ENCODE measurements around the gene ZKSCAN1. TPM values are rescaled to one million over a fixed set of nuclear protein-coding genes. Genes with fewer than 3 reads are reported as not detected.

Gene ZKSCAN1
- total RNA-seq, 1 donor from 2014 or later = 70.8 TPM

DNA sequence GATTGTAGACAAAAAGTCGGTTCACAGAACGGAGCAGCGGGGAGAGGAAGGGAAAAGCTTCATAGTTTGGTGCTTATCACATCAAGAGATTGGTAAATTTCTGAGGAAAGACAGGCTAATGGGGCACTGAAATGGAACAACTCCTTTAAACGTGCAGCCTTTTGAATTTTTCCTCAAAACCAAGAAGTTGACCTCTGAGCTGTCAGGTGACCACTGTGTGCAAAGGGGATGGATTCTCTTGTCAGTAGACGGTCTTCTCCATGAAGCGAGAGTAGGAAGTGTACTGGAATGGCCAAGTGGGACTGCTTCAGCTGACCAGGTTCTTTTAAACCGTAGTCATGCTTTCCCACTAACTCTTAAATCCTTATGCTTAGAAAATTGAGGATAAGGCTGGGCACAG is 22.9 kb downstream of the ZKSCAN1 start:
- no peak for DNase-seq (ENCODE audit: low read depth)

DNA sequence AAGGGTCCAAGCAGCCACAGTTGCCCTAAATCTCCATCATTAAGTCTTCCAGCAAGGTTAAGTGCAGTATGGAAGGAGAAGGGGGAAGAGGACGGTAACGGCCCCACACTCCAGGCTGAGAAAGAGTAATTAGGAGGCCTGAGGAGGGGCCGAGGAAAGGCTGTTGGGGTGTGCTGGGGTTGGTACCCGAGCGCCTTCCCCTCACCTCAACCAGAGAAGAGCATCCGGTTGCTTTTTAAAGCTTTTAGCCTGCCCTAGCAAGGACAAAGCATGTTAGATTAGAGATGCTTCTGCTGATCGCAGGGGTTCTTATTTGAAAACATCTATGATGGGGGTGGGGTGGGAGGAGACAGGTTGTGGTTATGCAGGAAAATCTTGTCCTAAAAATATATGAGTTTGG is 25.2 kb downstream of the ZKSCAN1 start:
- no peak for DNase-seq (ENCODE audit: low read depth)

DNA sequence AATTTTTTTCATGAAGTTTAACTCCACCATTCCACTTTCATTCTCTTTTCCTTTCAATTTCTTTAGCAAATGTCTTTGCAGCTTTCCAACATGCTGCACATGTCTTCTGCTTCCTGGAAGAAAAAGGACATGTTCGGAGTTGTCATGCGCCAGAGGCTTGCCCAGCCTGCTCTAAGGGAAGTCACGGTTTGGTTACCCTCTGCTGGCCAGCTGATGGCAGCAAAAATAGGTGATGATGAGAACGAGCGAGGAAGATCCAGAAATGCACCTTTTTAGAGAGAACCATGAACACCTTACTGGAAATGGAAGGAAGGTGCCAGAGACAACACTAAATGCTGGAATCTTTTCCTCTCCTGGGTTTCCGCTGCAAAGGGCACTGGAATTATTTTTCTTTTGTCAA is 29.3 kb downstream of the ZKSCAN1 start:
- DNase-seq (ENCODE audit: low read depth) = peak; percentile 21

DNA sequence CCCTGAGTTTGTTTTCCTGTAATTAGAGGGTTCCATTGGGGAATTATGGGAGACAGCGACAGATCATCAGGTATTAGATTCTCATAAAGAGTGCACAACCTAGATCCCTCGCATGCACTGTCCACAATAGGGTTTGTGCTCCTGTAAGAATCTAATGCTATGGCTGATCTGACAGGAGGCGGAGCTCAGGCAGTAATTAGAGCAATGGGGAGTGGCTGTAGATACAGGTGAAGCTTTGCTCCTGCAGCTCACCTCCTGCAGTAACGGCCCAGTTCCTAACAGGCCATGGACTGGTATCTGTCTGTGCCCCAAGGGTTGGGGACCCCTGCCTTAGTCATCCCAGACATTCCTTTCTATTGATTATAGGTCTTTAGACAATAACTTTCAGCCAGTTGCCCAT is 33.3 kb downstream of the ZKSCAN1 start:
- no peak for DNase-seq (ENCODE audit: low read depth)

DNA sequence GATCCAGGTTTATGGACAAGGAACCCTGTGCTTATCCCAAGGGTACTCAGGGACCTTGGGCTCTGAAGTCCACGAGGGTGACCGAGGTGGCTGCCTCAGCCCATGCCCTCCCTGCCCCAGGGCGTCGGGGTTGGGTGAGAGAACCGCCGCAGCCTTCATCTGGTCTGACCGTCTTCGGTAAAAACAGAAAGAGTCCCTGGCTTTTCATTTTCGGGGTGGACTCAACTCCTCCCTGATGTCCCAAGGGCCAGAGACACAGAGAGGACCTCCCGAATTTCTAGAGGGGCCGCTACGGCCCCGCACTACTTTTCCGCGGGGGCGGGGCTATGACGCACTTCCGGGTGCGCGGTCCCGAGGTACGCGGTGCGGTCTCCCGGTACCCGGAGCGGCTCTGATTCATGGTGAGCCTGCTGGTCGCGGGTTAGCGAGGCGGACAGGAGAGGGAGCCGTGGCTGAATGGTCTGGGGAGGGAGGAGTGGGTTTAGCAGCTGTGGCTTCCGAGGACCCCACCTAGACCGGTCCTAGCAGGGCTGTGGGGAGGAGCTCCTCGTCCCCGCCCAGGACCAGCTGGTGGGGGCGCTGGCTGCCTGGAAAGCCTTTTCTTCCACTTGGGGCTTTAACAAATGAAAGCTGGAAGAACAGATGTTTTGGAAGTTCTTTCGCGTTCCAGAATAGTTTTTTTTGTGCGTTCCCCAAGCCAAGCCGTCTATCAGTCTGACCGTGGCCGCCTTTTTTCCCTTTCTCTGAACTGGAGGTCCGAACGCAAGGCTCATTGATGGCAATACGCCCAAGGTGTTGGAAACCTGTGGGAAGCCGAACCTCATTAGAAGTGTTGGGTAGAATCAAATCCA is 34.3 kb downstream of the ZKSCAN1 start, which contains the start of gene ZSCAN21:
Gene ZSCAN21 (plus strand): TSS at position 334 of the 851 bp plus-strand sequence. CDS start 7,233 bp downstream, outside the sequence.
- DNase-seq (ENCODE audit: low read depth) = peak; percentile 67

DNA sequence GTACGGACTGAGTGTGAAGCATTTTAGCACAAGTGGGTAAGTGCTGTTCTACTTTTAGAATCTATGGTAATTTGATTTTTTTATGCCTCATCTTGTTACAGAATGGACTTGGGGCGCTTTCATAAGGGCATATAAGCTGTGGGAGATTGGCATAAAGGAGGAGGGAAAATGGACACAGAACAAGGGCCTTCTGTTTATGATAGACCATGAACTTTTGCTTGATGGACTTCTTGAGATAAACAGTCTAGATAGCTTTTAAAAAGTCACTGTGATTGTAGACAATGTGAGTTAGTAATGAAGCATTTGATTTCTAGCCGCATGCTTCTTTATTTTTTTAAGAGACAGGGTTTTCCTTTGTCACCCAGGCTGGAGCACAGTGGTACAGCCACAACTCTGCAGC is 36.2 kb downstream of the ZKSCAN1 start:
- DNase-seq (ENCODE audit: low read depth) = no peak

DNA sequence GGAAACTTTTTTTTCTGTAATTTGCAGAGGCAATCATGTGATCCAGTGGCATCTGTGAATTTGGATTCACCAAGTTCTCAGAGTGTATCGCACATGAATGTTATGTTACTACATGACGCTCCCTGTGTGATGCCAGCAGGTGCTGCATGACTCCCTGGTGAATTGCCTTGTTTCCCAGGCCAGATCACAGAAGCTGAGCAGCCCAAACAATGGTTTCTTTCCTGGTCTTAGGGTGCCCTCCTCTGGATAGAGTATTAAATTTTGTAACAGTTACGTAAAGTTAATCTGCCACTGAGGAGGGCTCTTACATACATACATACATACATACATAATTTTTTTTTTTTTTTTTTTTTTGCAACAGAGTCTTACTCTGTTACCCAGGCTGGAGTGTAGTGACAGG is 37.8 kb downstream of the ZKSCAN1 start:
- peak; percentile 44 for DNase-seq (ENCODE audit: low read depth)

DNA sequence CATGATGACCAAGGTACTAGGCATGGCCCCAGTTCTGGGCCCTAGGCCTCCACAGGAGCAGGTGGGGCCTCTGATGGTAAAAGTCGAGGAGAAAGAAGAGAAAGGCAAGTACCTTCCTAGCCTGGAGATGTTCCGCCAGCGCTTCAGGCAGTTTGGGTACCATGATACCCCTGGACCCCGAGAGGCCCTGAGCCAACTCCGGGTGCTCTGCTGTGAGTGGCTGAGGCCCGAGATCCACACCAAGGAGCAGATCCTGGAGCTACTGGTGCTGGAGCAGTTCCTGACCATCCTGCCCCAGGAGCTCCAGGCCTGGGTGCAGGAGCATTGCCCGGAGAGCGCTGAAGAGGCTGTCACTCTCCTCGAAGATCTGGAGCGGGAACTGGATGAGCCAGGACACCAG is 41.6 kb downstream of the ZKSCAN1 start:
- DNase-seq (ENCODE audit: low read depth) = no peak

DNA sequence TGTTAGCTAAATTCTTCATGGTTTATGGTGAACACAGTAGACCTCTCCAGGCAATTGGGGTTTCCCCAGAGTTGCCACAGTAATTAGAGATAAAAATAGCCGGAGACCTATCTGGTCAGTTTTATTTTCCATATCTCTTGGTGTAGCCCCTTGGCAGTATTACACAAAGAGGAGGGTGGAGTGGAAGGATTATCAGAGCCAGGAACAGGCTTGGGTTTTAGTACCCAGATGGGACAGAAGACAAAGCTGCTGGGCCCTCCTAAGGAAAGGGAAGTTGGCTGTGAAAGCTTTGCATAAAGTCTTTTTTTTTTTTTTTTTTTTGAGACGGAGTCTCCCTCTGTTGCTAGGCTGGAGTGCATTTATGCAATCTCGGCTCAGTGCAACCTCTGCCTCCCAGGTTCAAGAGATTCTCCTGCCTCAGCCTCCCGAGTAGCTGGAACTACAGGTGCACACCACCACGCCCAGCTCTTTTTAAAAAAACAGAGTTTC is 43.9 kb downstream of the ZKSCAN1 start:
- no peak for DNase-seq (ENCODE audit: low read depth)

DNA sequence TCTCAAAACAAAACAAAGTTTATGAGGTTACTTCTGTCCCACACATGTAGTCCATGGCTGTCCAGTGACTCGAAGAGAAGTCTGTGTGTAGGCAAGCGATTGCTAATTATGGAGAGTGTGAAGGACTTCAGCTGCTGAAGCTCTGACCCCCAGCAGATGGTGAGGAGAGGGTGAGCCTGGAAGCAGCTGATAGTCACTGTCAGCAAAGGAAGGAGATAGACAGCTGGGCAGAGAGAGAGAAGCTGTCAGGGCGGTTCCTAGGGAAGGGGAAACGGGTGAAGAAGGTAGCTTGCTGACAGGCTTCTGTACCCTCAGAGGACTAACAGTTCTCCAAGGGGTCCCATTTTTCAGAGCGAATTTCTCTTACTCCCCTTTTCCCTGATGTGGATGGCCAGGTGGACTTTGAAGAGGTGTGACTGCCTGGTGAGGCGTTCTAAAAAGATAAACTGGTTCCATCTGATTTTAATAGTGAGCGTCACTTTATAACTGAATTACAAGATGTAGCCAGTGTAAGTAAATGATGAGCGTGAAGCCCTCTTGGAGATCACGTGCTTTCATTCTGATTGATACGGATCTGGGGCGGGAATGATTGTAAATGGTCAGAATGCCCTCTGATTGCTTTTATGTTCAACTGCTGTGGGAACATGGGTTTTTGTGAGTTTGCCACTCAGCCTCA is 46.3 kb downstream of the ZKSCAN1 start:
- no peak for DNase-seq (ENCODE audit: low read depth)

DNA sequence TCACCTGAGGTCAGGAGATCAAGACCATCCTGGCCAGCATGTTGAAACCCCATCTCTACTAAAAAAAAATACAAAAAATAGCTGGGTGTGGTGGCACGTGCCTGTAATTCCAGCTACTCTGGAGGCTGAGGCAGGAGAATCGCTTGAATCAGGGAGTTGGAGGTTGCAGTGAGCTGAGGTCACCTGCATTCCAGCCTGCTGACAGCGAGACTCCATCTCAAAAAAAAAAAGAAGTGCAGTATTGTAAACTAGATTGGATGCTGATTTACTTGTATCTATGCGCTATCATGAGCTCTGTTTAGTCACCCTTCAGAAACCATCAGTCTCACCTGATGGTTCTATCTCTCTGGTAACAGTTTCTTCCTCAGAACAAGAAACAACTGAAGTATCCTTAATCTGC is 48.0 kb downstream of the ZKSCAN1 start:
- no peak for DNase-seq (ENCODE audit: low read depth)

DNA sequence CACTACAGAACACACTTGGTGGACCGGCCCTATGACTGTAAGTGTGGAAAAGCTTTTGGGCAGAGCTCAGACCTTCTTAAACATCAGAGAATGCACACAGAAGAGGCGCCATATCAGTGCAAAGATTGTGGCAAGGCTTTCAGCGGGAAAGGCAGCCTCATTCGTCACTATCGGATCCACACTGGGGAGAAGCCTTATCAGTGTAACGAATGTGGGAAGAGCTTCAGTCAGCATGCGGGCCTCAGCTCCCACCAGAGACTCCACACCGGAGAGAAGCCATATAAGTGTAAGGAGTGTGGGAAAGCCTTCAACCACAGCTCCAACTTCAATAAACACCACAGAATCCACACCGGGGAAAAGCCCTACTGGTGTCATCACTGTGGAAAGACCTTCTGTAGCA is 48.8 kb downstream of the ZKSCAN1 start:
- DNase-seq (ENCODE audit: low read depth) = no peak

DNA sequence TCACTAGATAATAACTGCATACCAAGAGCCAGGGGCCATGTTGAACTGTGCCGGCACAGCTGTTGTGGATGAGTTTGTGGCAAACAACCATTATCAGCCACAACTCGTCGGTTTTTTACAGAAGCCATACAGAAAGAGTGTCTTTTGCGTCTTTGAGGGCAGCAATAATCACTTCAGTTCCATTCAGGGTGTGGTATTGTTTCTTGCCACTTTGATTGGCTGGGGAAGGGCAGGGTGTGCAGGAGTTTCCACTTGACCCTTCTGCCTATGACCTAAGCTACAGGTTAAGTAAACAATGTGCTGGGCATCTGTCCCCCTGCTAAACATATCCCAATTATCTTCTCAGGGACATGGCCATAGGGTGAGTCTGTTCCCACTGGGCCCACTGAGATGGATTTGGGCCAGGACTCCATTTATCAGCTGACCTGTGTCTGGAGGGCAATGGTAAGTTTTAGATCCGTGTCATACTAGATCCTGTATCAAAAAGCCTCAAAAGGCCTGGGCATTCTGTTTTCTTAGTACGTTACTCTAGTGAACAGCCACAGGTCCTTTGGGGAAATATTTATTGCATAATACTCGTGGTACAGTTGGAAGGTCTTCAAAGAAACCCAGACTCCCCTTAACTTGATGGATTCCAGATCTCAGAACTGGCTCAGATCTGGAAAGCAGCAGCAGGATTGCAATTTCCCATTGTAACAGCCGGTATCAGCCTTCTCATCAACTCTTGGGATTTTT is 50.2 kb downstream of the ZKSCAN1 start:
- peak; percentile 19 for DNase-seq (ENCODE audit: low read depth)

DNA sequence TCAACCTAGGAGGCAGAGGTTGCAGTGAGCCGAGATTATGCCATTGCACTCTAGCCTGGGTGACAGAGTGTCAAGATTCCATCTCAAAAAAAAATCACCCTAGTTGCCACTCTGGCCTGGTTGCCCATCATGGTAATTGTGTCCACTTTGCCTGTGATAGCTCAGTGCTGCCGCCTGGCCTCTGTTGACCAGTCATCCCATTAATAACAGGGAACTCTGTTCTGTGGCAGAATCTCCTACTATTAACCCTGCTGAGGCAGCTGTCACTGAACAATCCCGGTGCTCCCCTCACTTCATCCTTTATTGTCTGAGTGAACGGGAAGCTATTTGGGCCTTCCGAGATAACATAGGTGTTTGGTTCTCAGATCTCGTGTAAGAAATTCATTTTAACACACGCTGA is 51.6 kb downstream of the ZKSCAN1 start:
- DNase-seq (ENCODE audit: low read depth) = no peak

DNA sequence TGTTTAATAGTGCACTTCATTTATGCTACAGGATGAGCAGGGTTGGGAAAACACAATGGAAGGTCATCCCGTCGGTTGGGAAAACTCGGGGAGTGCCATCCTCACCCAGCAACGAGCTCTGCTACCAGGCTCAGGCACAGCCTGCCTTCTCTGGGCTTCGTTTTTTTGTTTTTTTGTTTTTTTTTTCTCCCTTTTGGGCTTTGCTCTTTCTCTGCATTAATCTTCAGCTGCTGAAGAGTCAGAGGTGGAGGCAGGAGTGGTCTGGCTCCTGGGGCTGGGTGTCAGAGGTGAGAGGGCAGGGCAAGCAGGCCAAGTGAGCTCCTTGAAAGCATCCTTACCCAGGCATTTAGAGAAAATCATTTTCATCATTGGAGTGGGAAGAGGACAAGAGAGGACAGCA is 54.6 kb downstream of the ZKSCAN1 start:
- no peak for DNase-seq (ENCODE audit: low read depth)

DNA sequence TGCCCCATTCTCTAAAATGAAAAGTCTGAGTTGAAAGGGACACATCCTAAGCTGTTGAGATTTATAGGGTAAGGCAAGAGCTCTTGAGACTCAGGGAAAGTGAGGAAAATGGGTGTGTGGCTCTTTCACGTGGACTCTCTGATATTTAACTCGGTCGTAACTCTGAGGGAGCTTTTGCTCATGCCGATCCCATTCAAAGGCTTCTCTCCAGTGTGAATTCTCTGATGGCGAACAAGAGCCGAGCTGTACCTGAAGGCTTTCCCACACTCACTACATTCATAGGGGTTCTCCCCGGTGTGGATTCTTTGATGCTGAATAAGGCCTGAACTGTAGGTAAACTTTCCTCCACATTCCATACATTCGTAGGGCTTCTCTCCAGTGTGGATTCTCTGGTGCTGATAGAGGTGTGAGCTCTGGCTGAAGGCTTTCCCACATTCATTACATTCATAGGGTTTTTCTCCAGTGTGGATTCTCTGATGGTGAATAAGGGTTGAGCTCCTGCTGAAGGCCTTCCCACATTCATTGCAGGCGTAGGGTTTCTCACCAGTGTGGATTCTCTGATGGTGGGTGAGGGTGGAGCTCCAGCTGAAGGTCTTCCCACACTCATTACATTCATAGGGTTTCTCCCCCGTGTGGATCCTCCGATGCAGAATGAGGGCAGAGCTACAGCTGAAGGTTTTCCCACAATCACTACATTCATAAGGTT is 55.8 kb downstream of the ZKSCAN1 start:
- no peak for DNase-seq (ENCODE audit: low read depth)

DNA sequence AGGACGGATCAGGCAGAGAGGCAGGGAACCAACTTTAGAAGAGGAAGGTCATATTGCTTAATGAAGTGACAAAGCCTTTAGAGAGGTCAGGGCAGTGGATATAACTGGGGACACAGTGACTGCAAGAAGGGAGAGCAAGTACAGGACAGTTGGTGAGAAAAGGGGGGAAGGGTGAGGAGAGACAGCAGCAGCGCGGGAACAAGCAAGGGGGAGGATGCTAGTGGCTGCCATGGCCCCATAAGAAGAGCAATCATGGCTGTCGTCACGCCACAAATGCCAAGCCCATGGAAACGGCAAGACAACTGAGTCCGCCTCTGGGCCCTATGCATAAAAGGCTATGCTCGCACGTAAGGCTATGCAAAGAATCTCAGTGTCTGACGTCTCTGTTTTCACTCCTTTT is 57.1 kb downstream of the ZKSCAN1 start:
- DNase-seq (ENCODE audit: low read depth) = no peak

DNA sequence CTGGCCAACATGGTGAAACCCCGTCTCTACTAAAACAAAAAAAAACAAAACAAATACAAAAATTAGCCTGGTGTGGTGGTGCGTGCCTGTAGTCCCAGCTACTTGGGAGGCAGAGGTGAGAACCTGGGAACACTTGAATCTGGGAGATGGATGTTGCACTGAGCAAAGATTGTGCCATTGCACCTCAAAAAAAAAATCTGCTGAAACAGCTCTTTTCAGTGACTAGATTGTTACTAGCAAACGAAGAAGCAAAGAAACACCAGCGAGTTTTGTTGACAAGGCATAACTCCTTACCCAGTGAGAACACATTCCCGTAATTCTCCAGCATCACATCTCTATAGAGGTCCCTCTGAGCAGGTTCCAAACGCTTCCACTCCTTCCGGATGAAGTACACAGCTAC is 59.4 kb downstream of the ZKSCAN1 start:
- DNase-seq (ENCODE audit: low read depth) = no peak

DNA sequence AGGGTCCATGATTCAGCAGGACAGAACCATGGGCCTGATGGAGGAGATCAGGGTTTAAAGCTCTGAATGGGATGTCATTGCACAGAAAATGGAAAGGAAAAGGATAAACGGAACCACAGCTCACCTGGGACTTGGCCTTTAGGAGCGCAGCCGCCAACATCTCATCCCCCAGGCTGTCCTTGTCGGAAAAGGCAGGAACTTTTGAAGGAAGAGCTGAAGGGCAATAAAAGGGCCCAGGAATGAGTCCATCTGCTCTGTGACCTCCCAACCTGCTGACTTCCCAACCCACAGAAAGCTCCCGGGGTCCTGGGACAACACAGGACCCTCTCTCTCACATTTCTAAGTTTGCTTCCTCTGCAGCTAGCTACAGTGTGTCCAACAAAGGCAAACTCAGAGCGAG is 60.0 kb downstream of the ZKSCAN1 start:
- DNase-seq (ENCODE audit: low read depth) = no peak

DNA sequence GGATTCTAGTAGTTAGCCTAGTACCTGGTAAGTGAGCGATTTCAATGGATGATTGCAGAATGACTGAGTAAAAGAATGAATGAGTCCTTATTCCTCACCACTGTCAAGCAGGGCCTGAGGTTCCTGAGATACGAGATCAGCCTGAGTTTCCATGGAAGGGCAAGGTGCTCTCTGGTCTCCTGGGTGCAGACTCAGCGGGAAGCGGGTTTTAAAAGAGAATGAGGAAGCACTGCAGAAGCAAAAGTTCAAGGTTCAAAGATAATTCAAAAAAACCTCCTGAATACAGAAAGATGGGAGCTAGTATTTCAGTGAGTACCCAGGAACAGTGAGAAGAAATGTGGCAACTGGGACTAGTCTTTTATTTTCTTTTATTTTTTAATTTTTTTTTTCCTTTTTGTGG is 61.8 kb downstream of the ZKSCAN1 start:
- DNase-seq (ENCODE audit: low read depth) = no peak

DNA sequence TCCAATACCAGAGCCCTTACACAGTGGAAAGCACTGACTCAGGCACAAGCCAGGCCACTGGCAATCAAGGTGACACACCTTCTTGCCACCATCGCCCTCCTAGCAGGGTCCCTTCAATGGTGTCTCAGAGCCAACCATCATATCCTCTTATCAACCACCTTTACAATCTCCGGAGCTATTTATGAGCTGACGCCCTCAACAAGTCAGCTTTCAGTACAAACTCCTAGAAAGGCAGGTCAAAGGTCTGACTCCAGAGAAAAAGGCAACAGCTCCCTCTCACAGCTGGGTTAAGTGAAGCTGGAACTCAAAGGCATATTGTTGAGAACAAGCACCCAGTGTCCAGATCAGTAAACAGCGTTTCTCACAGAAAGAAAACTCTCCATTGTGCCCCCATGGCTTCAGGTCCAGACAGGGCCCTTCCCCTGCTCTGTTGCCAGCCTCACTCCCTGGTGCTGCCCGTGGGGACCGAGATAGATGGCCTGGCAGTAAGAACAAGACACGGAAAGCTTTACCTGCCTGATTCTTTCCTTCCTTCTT is 63.7 kb downstream of the ZKSCAN1 start:
- DNase-seq (ENCODE audit: low read depth) = no peak

All from renal cortical epithelial cell (primary cell).